Muscle layer of duodenum (tissue), 2 donors: ENCODE results near the gene OR52W1.

Experiments used
- H3K27ac ChIP-seq: one replicate; pipeline ENCODE4 v1.7.0; 2013; ENCODE audit warnings: mild to moderate bottlenecking, low read length
- H3K27me3 ChIP-seq: one replicate; pipeline ENCODE4 v1.7.0; 2013; ENCODE audit warnings: low read depth, mild to moderate bottlenecking, control low read depth, low read length
- H3K36me3 ChIP-seq, 2 donors: one replicate each; pipeline ENCODE4 v1.7.0; 2013; ENCODE audit warnings: low read length in 2 of 2, control low read depth in 1 of 2, mild to moderate bottlenecking in 1 of 2; ENCODE audit not compliant: insufficient read depth in 2 of 2, control insufficient read depth in 1 of 2
- H3K4me1 ChIP-seq, 2 donors: one replicate each; pipeline ENCODE4 v1.7.0; 2013; ENCODE audit warnings: low read length in 2 of 2, mild to moderate bottlenecking in 2 of 2, control low read depth in 1 of 2, moderate library complexity in 1 of 2; ENCODE audit not compliant: insufficient read depth in 2 of 2, control insufficient read depth in 1 of 2
- H3K4me3 ChIP-seq, 2 donors: one replicate each; pipeline ENCODE4 v1.7.0; 2013; ENCODE audit warnings: low read length in 2 of 2, low read depth in 1 of 2, mild to moderate bottlenecking in 1 of 2
- H3K9me3 ChIP-seq, 2 donors: one replicate each; pipeline ENCODE4 v1.7.0; 2013; ENCODE audit warnings: low read length in 2 of 2, control low read depth in 1 of 2, mild to moderate bottlenecking in 1 of 2; ENCODE audit not compliant: control insufficient read depth in 1 of 2
- donor health status: healthy.

Gene OR52W1

GRCh38 chr11:6219359-6219758 is 20.3 kb downstream of the OR52W1 start:
- Histone ChIP-seq H3K36me3 (peaks cover 77 to 82% of the 10 kb centered on the region in 2 donors), H3K4me3 (no peak overlapping the region), H3K9me3 (no peaks in the 10 kb centered on the region), H3K27ac (peak overlapping the region; percentile 28), H3K27me3 (no peaks in the 10 kb centered on the region), H3K4me1 (no peaks in the 10 kb centered on the region)

- H3K27me3 ChIP-seq: no peaks in the 10 kb centered on the region
- H3K36me3 ChIP-seq: peaks cover 46% of the 10 kb centered on the region in 2 donors
- H3K4me1 ChIP-seq: peaks cover 0 to 15% of the 10 kb centered on the region in 2 donors
- H3K4me3 ChIP-seq: no peak overlapping the region
- no peaks in the 10 kb centered on the region for H3K9me3 ChIP-seq
- no peak overlapping the region for H3K27ac ChIP-seq
Observed at GRCh38 chr11:6223854-6224253, 24.8 kb downstream of the OR52W1 start.

GRCh38 chr11:6224421-6224820 is 25.4 kb downstream of the OR52W1 start:
- Histone ChIP-seq H3K4me1 (peaks cover 0 to 15% of the 10 kb centered on the region in 2 donors), H3K27ac (no peak overlapping the region), H3K9me3 (no peaks in the 10 kb centered on the region), H3K27me3 (no peaks in the 10 kb centered on the region), H3K4me3 (no peak overlapping the region), H3K36me3 (peaks cover 40% of the 10 kb centered on the region in 2 donors)

GRCh38 chr11:6225024-6225423 is 26.0 kb downstream of the OR52W1 start:
- no peak overlapping the region for H3K27ac ChIP-seq
- H3K27me3 ChIP-seq: no peaks in the 10 kb centered on the region
- peaks cover 0 to 15% of the 10 kb centered on the region in 2 donors for H3K4me1 ChIP-seq
- no peaks in the 10 kb centered on the region for H3K9me3 ChIP-seq
- H3K36me3 ChIP-seq: peaks cover 34% of the 10 kb centered on the region in 2 donors
- H3K4me3 ChIP-seq: no peak overlapping the region

GRCh38 chr11:6225896-6226295 is 26.9 kb downstream of the OR52W1 start:
- H3K27ac ChIP-seq: no peak overlapping the region
- H3K36me3 ChIP-seq: peaks cover 26 to 34% of the 10 kb centered on the region in 2 donors
- H3K27me3 ChIP-seq: no peaks in the 10 kb centered on the region
- H3K4me1 ChIP-seq: peaks cover 0 to 15% of the 10 kb centered on the region in 2 donors
- no peak overlapping the region for H3K4me3 ChIP-seq
- H3K9me3 ChIP-seq: no peaks in the 10 kb centered on the region

GRCh38 chr11:6228520-6228919 is 29.5 kb downstream of the OR52W1 start:
- Histone ChIP-seq H3K36me3 (peaks cover 6 to 10% of the 10 kb centered on the region in 2 donors), H3K9me3 (no peaks in the 10 kb centered on the region), H3K4me3 (peak overlapping the region in 1 of 2 donors; percentile 24), H3K4me1 (peaks cover 5 to 21% of the 10 kb centered on the region in 2 donors), H3K27ac (peak overlapping the region; percentile 70), H3K27me3 (no peaks in the 10 kb centered on the region)

- Histone ChIP-seq H3K4me1 (peaks cover 10 to 26% of the 10 kb centered on the region in 2 donors), H3K4me3 (peak overlapping the region in 1 of 2 donors; percentile 24), H3K9me3 (no peaks in the 10 kb centered on the region), H3K27ac (peak overlapping the region; percentile 70), H3K36me3 (no peaks in the 10 kb centered on the region), H3K27me3 (no peaks in the 10 kb centered on the region)
Observed at GRCh38 chr11:6229911-6230310, 30.9 kb downstream of the OR52W1 start.

GRCh38 chr11:6232899-6233298 is 33.9 kb downstream of the OR52W1 start:
- H3K4me3 ChIP-seq: no peak overlapping the region
- H3K27me3 ChIP-seq: no peaks in the 10 kb centered on the region
- no peaks in the 10 kb centered on the region for H3K9me3 ChIP-seq
- H3K4me1 ChIP-seq: peaks cover 10 to 12% of the 10 kb centered on the region in 2 donors
- no peak overlapping the region for H3K27ac ChIP-seq
- no peaks in the 10 kb centered on the region for H3K36me3 ChIP-seq

- peak overlapping the region; percentile 81 to 93 for H3K4me3 ChIP-seq
- H3K27me3 ChIP-seq: no peaks in the 10 kb centered on the region
- peak overlapping the region; percentile 95 for H3K27ac ChIP-seq
- H3K36me3 ChIP-seq: no peaks in the 10 kb centered on the region
- H3K9me3 ChIP-seq: no peaks in the 10 kb centered on the region
- peaks cover 10 to 12% of the 10 kb centered on the region in 2 donors for H3K4me1 ChIP-seq
Observed at GRCh38 chr11:6233984-6234386, 35.0 kb downstream of the OR52W1 start.

- H3K27me3 ChIP-seq: no peaks in the 10 kb centered on the region
- H3K4me1 ChIP-seq: peaks cover 10 to 12% of the 10 kb centered on the region in 2 donors
- peak within 1 kb of the TSS; percentile 81 to 93 for H3K4me3 ChIP-seq
- H3K36me3 ChIP-seq: no peaks in the 10 kb centered on the region
- H3K27ac ChIP-seq: peak within 1 kb of the TSS; percentile 96
- H3K9me3 ChIP-seq: no peaks in the 10 kb centered on the region
Observed at GRCh38 chr11:6234387-6235107, 35.5 kb downstream of the OR52W1 start, which contains the start of gene FHIP1B. Gene FHIP1B, minus strand, starts transcription at chr11:6234636. Its CDS starts 10,120 bp downstream, at chr11:6224516.

GRCh38 chr11:6237266-6237665 is 38.2 kb downstream of the OR52W1 start:
- no peaks in the 10 kb centered on the region for H3K9me3 ChIP-seq
- H3K27me3 ChIP-seq: no peaks in the 10 kb centered on the region
- no peaks in the 10 kb centered on the region for H3K36me3 ChIP-seq
- no peak overlapping the region for H3K27ac ChIP-seq
- H3K4me1 ChIP-seq: peaks cover 10 to 12% of the 10 kb centered on the region in 2 donors
- H3K4me3 ChIP-seq: no peak overlapping the region
